Activated CD4-positive, alpha-beta T cell treated with anti-CD3 and anti-CD28 coated beads for 4 hours (primary cell): ENCODE results near the gene CA6.
A peak's percentile ranks its signal among the peaks of the same experiment; 100 is the strongest.
"Not testable (repeated sequence)": the region's sequence is repeated elsewhere in the genome, so short reads cannot be mapped to it uniquely, and the experiment has no call there.

Experiments used
- DNase-seq, 2 donors: peaks; one replicate each; pipeline ENCODE4 v3.0.0-alpha.2; 2020

CA6 gene

DNA sequence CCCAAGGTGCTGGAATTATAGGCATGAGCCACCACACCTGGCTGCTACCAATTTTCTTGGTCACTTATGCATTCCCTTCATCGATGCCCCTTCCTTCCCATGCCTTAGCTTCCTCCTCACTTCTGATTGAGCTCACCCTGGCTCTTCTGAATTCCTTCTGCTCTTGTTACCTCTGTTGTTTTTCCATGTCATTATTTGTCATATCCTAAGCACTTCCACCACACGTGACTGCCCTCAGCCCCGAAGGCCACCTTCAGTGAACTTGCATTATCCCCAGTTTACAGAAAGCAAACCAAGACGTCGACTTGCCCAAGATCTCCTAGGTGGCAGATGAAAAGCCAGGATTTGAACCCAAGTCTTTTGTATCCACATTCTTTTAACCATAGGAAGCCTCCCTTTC lies 30.7 kb downstream of the CA6 start:
- no peak for DNase-seq

DNA sequence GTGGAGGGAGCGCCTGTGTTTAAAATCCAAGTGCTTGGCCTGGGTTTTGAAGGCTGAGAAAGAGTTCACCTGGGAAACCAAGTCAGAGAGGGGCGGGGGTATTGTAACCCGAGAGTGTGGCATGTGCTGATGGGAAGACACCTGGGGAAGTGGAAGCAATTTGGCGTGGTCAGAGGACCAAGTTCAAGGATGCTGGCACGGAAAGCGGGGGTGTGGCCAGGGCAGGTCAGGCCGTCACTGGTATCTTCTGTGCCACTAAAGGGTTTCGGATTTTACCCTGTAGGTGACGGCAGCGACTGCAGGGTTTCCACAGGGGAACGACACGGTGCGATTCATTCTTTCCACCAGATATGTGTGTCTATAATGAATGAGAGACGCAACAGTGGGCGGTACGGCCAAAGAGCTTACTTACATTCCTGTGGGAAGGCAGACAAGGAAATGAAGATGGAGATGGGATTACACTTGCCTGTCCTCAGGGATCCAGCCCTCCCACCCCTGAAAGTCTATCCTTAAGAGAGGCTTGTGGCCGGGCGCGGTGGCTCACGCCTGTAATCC lies 31.3 kb downstream of the CA6 start:
- DNase-seq, result no peak

DNA sequence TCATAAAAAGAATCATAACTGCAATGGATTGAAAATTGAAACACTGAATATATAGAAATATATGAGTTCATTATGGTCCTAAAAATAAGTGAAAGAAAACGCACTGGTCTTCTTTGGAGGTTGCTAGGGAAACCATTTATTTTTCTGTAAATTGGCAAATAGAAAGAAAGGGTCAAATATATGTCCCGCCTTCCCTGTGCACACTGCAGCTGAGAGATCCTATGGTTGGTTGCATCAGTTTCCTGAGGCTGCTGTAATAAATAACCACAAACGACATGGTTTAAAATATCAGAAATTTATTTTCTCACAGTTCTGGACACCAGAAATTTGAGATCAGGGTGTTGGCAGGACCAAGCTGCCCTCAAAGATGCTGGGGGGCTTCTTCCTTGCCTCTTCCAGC lies 35.0 kb downstream of the CA6 start:
- no peak for DNase-seq

DNA sequence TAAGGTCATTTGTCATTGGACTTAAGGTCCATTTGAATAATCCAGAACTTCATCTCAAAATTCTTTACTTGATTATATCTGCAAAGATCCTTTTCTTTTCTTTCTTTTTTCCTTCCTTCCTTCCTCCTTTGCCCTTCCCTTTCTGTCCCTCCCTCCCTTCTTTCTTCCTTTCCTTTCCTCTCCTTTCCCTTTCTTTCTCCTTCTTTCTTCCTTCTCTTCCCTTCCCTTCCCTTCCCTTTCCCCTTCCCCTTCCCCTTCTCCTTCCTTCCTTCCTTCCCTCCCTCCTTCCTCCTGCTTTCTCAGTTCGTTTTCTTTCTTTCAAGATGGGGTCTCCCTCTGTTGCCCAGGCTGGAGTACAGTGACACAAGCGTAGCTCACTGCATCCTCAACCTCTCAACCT lies 35.5 kb downstream of the CA6 start:
- no peak for DNase-seq

DNA sequence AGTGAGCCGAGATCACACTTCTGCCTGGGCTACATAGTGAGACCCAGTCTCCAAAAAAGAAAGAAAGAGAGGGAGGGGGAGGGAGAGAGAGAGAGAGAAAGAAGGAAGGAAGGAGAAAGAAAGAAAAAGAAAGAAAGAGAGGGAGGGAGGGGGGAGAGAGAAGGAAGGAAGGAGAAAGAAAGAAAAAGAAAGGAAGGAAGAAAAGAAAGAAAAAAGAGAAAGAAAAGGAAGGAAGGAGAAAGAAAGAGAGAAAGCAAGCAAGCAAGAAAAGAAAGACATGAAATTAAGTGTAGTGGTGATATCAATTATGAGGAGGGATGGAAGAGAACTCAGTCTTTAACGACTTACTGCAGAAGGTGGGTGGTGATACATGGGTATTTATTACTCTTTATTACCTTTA lies 38.5 kb downstream of the CA6 start:
- no peak for DNase-seq

DNA sequence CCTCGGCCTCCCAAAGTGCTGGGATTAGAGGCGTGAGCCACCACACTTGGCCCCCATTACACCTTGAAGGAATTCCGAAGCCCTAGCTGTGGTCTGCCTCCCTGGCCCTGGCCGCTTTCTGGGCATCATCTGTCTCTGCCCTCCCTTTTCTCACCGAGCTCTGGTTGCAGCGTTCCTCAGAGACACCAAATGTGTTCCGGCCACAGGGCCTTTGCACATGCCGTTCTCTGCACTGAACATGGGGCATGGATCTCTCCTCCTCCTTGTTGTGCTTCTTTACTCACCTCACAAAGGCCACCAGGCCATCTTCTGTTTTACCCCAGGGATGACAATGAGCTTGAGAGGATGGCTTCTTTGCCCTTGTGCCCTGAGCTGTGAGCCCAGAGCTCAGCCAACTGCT lies 39.3 kb downstream of the CA6 start:
- DNase-seq, result no peak

DNA sequence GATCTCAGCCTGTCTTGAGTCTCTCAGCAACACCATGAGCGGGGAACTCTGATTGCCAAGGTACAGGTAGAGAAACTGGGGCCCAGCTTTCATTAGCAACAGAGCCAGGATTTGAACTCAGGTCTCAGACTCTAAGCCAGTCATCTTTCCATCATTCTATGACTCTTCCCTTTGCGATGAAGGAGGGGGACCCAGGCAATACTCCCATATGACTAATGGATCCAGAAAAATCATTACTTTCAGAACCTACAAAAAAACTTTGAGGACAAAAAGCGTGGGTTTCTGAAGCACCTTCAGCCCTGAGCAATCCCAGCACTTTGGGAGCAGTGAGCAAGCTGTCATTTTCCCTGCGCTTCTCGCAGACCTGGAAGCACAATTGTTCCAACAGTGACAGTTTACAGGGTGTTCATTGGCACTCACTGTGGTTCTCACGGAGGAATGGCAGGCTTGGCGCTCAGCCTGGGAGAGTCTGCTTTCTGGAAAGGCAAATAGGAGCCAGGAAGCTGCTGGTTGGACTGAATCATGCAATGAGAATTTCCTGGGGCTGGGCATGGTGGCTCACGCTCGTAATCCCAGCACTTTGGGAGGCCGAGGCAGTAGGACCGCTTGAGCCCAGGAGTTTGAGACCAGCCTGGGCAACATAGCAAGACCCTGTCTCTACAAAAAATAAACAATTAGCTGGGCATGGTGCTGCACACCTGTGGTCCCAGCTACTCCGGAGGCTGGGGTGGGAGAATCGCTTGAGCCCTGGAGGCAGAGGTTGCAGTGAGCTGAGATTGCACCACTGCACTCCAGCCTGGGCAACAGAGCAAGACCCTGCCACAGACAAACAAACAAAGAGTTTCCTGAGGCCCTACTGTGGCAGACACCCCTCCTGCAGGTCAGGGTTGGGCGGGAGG lies 40.5 kb downstream of the CA6 start:
- DNase-seq, result no peak

DNA sequence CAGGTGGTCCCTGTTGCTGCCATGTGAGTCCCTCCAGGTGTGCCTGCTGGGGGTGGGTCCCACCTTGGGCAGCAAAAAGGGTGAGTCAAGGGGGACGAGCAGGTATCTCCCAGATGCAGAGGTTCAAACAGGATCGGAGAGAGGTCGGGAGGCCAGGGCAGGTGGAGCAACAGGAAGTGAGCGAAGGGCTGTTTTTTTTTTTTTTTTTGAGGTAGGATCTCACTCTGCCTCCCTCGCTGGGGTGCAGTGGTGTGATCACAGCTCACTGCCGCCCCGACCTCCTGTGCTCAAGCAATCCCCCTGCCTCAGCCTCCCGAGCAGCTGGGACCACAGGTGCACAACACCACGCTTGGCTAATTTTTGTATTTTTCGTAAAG lies 41.1 kb downstream of the CA6 start:
- no peak for DNase-seq

DNA sequence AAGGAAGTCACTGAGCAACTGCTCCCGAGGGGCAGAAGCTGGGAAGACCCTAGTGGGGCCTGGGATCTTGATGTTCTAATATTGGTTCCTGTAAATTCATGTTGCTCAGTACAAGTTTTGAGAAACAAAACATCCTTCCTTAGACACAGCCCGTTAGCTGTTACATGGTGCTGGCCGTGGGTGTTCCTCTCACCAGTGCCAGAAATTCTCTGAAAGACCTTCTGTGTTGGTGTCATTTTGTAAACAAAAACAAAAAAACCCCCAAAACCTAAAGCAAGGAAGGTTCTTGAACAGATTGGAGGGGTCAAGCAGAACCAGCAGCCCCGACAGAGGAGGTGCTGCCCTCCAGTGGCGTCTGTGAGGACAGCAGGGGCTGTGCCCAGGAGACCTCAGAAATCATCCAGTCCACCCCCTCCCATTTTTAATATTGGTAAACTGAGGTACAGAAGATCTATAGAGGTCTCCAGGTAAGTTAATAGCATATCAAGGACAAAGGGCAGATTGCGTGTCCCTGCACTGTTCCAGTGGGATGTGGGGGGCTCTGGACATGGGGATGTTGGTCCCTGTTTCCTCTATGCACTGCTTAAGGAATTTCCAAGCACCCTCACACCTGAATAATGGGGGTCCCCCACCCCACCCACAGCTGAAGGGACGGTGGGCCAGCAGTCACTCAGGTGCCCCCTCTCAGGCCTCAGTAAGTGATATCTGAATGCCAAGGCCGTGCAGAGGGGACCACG lies 42.4 kb downstream of the CA6 start:
- peak; percentile 62 to 70 for DNase-seq

DNA sequence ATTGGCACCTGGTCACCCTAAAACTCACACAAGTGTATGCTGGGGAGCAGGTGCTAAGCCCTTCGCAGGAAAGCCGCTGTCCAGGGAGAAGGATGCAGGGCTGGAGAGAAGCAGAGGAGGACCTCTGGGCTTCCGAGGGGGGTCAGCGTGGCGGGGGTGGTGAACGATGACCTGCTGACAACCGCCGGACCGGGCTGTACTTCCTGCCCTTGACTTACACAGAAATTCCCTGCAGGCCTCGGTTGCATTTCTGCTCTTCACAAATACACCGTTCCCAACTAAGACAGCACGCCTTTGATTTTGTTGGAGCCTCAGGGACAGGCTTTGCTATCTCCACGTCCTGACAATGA lies 42.9 kb downstream of the CA6 start:
- DNase-seq, result no peak

DNA sequence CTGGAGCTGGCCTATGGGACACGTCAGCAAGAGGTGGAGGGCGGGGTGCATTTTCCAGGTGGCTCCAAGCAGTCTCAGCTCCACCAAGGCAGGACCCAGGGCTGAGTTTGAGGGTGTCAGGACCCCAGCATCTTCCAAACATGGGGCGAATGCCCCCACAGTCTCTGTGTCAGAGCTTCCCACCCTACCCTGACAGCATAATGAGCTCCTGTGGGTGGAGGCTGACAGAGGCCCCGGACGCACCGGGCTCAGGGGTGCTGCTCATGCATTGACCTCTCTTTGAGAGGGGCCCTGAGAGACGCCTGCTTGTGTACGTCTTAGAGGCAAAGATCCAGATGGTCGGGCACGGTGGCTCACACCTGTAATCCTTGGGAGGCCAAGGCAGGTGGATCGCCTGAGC lies 43.4 kb downstream of the CA6 start:
- DNase-seq, result no peak

DNA sequence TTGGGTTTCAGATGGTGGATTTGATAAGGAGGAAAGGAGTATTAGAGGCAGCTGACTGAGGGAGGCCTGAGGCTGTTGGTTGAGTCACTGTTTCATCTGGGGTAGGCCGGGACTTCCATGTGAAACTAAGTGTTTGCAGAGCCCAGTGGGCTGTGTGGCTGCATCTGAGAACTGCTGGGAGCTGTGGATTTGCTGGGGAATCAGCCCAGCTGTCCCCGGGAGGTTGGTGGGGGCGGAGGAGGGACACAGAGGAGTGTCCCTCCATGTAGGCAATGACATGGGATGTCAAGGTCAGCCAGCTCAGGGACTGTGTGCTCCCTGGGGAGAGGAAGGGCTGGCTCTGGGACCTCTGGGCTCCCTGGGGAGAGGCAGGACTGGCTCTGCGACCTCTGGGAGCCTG lies 44.2 kb downstream of the CA6 start:
- DNase-seq, result no peak

DNA sequence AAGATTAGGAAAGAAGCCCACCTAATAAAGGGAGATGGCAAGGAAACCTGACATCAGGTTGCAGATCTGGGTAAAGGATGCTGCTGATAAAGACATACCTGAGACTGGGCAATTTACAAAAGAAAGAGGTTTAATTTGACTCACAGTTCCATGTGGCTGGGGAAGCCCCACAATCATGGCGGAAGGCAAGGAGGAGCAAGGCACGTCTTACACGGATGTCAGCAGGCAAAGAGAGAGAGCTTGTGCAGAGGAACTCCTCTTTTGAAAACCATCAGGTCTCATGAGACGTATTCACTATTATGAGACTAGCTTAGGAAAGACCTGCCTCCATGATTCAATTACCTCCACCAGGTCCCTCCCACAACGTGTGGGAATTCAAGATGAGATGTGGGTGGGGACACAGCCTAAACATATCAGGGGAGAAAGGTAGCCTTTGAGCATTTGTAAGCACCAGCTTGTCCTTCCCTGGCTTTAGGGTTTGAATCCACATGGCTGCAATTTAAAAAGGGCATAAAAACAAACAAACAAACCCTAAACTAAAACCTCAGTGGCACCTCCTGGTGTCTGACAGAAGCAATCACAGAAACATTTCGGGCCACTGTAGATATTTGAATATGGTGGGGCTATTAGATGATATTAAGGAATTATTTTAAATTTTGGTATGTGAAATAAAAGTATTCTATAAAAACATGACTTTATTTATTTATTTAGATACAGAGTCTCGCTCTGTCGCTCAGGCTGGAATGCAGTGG lies 47.4 kb downstream of the CA6 start:
- no peak for DNase-seq

DNA sequence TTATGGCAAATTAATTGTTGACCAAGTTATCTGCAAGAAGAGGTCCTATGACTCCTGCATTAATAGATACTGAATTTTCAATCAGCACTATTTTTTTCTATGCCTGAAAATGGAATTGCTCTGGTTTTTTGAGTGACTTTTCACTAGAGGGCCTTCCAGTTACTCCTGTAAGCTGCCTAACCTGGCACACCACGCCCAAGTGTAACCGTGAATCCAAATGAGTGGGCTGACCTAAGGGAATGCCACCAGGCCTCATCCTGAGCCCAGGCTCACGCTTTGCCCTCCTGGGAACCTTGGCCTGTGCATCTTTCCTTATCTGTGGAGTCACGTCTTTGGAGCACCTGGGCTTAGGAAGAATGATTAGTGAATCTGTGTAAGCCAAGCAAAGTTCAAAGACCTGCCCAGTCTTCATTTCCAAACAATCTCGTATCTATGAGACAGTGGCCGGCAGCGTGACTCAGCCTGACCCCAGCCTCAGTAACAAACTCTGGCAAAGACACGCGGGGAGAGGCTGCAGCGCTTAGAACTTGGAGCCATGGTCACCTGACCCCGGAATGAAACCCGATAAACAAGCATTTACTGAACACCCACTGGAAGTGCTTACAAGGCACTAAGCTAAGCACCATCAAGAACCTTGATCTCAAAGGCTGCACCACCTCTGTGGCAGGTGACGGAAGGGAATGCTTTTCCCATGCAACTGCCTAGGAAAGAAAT lies 48.5 kb downstream of the CA6 start:
- not testable (repeated sequence) for DNase-seq

DNA sequence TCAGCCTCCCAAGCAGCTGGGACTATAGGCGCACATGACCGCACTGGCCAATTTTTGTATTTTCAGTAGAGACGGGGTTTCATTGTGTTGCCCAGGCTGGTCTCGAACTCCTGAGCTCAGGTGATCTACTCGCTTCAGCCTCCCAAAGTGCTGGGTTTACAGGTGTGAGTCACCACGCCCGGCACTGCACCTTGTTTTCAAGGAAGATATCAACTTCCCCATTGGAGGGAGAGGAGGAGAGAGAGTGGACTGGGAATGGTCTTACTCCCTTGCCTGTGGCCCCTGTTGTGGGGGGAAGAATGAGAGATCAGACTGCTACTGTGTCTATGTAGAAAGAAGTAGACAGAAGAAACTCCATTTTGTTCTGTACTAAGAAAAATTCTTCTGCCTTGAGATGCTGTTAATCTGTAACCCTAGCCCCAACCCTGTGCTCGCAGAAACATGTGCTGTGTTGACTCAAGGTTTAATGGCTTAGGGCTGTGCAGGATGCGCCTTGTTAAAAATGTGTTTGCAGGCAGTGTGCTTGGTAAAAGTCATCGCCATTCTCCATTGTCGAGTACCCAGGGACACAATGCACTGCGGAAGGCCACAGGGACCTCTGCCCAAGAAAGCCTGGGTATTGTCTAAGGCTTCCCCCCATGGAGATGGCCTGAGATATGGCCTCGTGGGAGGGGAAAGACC lies 56.0 kb downstream of the CA6 start:
- DNase-seq, result not testable (repeated sequence)

DNA sequence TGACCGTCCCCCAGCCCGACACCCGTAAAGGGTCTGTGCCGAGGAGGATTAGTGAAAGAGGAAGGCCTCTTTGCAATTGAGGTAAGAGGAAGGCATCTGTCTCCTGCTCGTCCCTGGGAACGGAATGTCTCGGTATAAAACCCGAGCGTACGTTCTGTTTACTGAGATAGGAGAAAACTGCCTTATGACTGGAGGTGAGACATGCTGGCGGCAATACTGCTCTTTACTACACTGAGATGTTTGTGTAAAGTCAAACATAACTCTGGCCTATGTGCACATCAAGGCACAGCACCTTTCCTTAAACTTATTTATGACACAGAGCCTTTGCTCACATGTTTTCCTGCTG lies 56.5 kb downstream of the CA6 start:
- DNase-seq, result not testable (repeated sequence)

DNA sequence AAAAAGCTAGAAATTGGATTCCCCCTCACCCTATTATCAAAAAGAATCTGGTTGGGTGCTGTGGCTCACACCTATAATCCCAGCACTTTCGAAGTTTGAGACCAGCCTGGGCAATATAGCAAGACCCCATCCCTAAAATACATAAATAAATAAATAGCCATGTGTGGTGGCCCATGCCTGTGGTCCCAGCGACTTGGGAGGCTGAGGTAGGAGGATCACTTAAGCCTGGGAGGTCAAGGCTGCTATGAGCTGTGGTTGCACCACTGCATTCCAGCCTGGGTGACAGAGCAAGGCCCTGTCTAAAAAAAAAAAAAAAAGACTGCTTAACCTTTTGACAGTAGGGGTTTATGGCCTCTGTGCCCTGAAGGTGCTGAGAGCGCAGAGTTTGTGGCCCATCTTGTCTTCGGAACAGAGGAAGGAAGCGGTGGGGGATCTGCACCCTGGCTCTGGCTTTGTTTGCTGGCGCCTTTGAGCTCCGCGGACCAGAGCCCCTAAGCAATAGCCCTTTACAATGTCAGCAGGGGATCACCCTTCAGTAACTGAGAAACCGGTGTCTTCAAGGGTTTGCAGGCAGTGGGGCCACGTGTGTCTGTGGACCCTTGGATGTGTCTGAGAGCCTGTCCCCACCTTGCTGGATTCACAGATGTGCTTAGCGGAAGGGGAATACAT lies 58.5 kb downstream of the CA6 start:
- no peak for DNase-seq

DNA sequence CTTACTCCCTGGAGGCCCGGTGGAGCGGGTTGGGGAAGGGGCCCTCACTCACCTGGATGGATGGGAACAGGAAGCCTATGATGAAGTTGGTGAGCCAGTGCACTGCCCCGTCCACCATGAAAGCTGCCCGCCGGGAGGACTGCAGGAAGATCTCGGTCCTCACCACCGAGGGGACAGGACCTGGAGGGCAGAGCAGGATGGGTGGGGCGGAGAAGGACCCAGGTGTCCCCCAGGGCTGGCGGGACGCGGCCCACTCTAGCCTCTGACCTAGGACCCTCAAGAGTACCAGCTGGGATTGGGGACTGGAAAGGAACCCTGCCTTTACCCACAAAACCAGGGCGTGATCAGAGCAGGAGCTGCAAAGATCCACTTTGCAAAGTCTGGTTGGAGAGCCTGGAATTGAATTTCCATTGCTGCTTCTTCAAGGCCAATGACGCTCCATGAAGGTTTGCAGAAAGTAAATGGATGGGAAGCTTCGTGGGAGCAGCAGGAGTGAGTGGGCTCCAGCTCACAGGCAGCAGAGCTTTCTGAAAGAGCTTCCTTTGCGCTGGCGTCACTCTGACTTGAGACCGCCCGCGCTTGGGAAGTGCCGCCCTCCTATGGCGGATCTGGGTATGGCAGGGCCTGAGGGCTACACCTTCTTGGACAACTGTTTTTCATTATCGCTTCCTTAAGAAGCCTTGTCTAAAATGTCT lies 59.2 kb downstream of the CA6 start:
- peak; percentile 71 to 80 for DNase-seq

DNA sequence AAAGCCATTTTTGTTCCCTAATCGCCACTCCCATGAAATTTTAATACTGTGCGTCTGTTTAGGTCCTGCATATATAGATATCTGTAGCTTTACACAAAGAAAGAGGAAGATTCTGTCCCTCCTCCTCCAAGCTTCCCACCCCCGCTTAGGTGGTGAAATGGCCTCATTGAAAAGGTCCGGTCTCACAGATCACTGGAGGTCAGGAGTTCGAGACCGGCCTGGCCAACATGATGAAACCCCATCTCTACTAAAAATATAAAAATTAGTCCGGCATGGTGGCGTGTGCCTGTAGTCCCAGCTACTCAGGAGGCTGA lies 59.7 kb downstream of the CA6 start:
- no peak for DNase-seq

DNA sequence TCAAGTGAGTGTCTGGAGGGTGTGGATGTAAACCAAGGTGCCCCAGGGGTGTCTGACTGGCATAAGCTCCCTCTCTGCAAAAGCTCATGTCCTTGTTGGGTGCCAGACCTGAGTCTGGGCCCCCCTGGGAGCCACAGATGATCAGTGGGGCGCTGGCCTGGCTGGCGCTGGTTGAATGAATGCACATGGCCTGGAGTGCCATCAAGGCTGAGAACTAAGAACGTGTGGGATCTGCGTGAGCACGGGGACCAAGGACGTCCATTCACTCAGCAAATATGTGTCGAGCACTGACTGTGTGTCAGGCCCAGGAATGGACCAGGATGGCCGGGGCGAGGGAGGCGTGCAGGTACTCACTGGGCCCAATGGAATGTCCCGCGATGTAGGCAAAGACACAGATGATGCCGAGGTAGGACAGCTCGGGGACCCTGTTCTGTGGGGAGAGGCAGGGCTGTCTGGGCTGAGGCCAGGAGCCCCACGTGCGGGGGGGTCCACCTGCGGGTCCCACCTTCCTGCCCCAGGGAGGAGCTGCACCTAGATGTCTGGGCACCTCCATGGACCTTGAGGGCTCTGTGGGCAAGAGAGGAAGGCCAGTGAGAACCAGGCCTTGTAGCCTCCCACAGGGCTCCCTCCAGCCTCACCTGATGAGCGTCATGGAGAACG lies 61.4 kb downstream of the CA6 start:
- no peak for DNase-seq

DNA sequence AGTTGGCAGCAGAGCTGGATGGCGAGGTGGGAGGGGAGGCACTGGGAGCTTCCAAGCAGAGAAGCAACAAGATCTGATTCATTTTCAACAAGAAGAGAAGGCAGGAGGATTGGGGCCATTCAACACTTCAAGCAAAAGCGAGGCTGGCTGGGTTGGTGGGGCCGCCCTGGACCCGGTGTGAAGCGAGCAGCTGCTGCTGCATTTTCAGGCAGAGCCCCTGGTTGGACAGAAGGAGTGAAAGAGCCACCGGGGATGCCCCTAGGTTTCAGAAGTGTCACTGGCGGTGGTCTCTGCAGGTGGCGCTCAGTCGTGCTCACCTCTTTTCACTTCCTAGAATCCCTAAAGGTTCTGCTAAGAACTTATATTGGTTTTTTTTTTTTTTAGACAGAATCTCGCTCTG lies 62.6 kb downstream of the CA6 start:
- no peak for DNase-seq
